GDM1 (cell line): ENCODE data around the gene SLC35D3.
"Not testable (repeated sequence)": the region's sequence is repeated elsewhere in the genome, so short reads cannot be mapped to it uniquely, and the experiment has no call there.

Experiments
- DNase-seq: peaks from one replicate; lab custom pipeline; 2025; lab: John Stamatoyannopoulos, UW

Gene SLC35D3

GRCh38 chr6:136921936-136922684 lies at the start of gene SLC35D3:
Gene SLC35D3, plus strand, starts transcription at chr6:136922301. Its CDS starts 128 bp downstream, at chr6:136922429.
- no peak for DNase-seq

- no peak for DNase-seq
Measured at GRCh38 chr6:136873748-136874147, 48.4 kb upstream of the SLC35D3 start.

GRCh38 chr6:136876469-136876868 lies 45.6 kb upstream of the SLC35D3 start:
- not testable (repeated sequence) for DNase-seq

- DNase-seq: no peak
Measured at GRCh38 chr6:136880748-136881460, 41.2 kb upstream of the SLC35D3 start.

- DNase-seq: no peak
Measured at GRCh38 chr6:136886091-136886490, 36.0 kb upstream of the SLC35D3 start.

GRCh38 chr6:136887953-136888352 lies 34.1 kb upstream of the SLC35D3 start:
- no peak for DNase-seq

GRCh38 chr6:136889271-136890193 lies 32.6 kb upstream of the SLC35D3 start:
- no peak for DNase-seq

- DNase-seq: no peak
Measured at GRCh38 chr6:136890194-136890839, 31.8 kb upstream of the SLC35D3 start.

GRCh38 chr6:136890986-136891385 lies 31.1 kb upstream of the SLC35D3 start:
- no peak for DNase-seq

- DNase-seq: no peak
Measured at GRCh38 chr6:136893187-136893586, 28.9 kb upstream of the SLC35D3 start.

- DNase-seq: no peak
Measured at GRCh38 chr6:136895901-136896300, 26.2 kb upstream of the SLC35D3 start.

GRCh38 chr6:136897071-136897470 lies 25.0 kb upstream of the SLC35D3 start:
- no peak for DNase-seq

GRCh38 chr6:136901212-136901784 lies 20.8 kb upstream of the SLC35D3 start:
- no peak for DNase-seq

- DNase-seq: not testable (repeated sequence)
Measured at GRCh38 chr6:136904477-136904876, 17.6 kb upstream of the SLC35D3 start.

- DNase-seq: no peak
Measured at GRCh38 chr6:136914947-136915346, 7.2 kb upstream of the SLC35D3 start.

- no peak for DNase-seq
Measured at GRCh38 chr6:136918706-136919105, 3.4 kb upstream of the SLC35D3 start.

GRCh38 chr6:136920216-136920615 lies 1.9 kb upstream of the SLC35D3 start:
- no peak for DNase-seq

GRCh38 chr6:136920671-136921380 lies 1.3 kb upstream of the SLC35D3 start:
- DNase-seq: no peak

GRCh38 chr6:136921381-136921935 lies 643 bp upstream of the SLC35D3 start:
- no peak for DNase-seq

GRCh38 chr6:136922685-136923006 lies 545 bp downstream of the SLC35D3 start:
- no peak for DNase-seq
